CD14-positive monocyte (primary cell): ENCODE data around the gene NKX3-2. TPM values are rescaled to one million over a fixed set of nuclear protein-coding genes. Genes with fewer than 3 reads are reported as not detected.

ENCODE experiments used
- DNase-seq, 3 donors: peaks; one replicate each; pipeline ENCODE4 v3.0.0-alpha.2; 2011 to 2022
- H2AFZ ChIP-seq: 2 replicates; pipeline ENCODE4 v1.6.0; 2012; ENCODE audit warnings: mild to moderate bottlenecking, low read depth, low read length, inconsistent platforms; ENCODE audit not compliant: insufficient read depth, poor library complexity, severe bottlenecking
- H3K27ac ChIP-seq, 2 donors: 1 replicate in 1 of 2; 2 replicates in 1 of 2; pipeline ENCODE4 v1.5.1; 2012 to 2013; ENCODE audit warnings: low read length in 2 of 2, control low read depth in 1 of 2, inconsistent platforms in 1 of 2, low read depth in 1 of 2, mild to moderate bottlenecking in 1 of 2
- H3K27me3 ChIP-seq, 2 donors: one replicate each; pipeline versions ENCODE4 v1.6.0 to v1.6.1; 2011 to 2013; ENCODE audit warnings: low read length in 2 of 2; ENCODE audit not compliant: control insufficient read depth in 2 of 2, insufficient read depth in 2 of 2
- H3K36me3 ChIP-seq, 2 donors: replicated peaks in 1 of 2; 1 replicate in 1 of 2; 2 replicates in 1 of 2; pipeline versions ENCODE4 v1.5.1 to v1.6.1; 2012 to 2013; ENCODE audit warnings: low read length in 2 of 2, control low read depth in 1 of 2, inconsistent platforms in 1 of 2, mild to moderate bottlenecking in 1 of 2; ENCODE audit not compliant: insufficient read depth in 2 of 2, control insufficient read depth in 1 of 2
- H3K4me1 ChIP-seq, 2 donors: 1 replicate in 1 of 2; 2 replicates in 1 of 2; pipeline versions ENCODE4 v1.5.1 to v1.6.1; 2012 to 2013; ENCODE audit warnings: low read length in 2 of 2, control low read depth in 1 of 2, inconsistent platforms in 1 of 2, mild to moderate bottlenecking in 1 of 2, moderate library complexity in 1 of 2; ENCODE audit not compliant: insufficient read depth in 2 of 2, control insufficient read depth in 1 of 2
- H3K4me2 ChIP-seq: replicated peaks from 2 replicates; pipeline ENCODE3; 2012; ENCODE audit warnings: low read length, moderate library complexity, mild to moderate bottlenecking; ENCODE audit not compliant: poor library complexity, severe bottlenecking; ENCODE audit errors: extremely low read depth
- H3K4me3 ChIP-seq, 3 experiments: fragments of 200-600 bp in 1 of 3; sonication (generic) in 1 of 3; replicated peaks in 1 of 3; 1 replicate in 2 of 3; 2 replicates in 1 of 3; pipeline ENCODE4 v1.5.1; 2011 to 2013; ENCODE audit warnings: low read length in 3 of 3, mild to moderate bottlenecking in 3 of 3, control low read depth in 2 of 3, low read depth in 2 of 3, inconsistent platforms in 1 of 3, moderate library complexity in 1 of 3
- H3K79me2 ChIP-seq: 2 replicates; pipeline ENCODE4 v1.6.0; 2012; ENCODE audit warnings: mild to moderate bottlenecking, control low read depth, inconsistent platforms, low read length, moderate library complexity; ENCODE audit not compliant: insufficient read depth
- H3K9ac ChIP-seq: 2 replicates; pipeline ENCODE4 v1.6.0; 2017; ENCODE audit warnings: low read length, mild to moderate bottlenecking; ENCODE audit not compliant: insufficient read depth, poor library complexity, severe bottlenecking
- H3K9me3 ChIP-seq, 2 donors: replicated peaks in 1 of 2; 1 replicate in 1 of 2; 2 replicates in 1 of 2; pipeline versions ENCODE4 v1.5.1 to v1.6.1; 2012 to 2013; ENCODE audit warnings: low read length in 2 of 2, control low read depth in 1 of 2; ENCODE audit not compliant: control insufficient read depth in 1 of 2, insufficient read depth in 1 of 2
- H4K20me1 ChIP-seq: 2 replicates; pipeline ENCODE4 v1.6.0; 2012; ENCODE audit warnings: mild to moderate bottlenecking, low read length, control low read depth, moderate library complexity; ENCODE audit not compliant: insufficient read depth
- H3K27ac Mint-ChIP-seq, 7 donors: one replicate each; pipeline ENCODE4 v1.8.0; 2020; ENCODE audit warnings: mild to moderate bottlenecking in 7 of 7, mixed read lengths in 7 of 7, moderate library complexity in 6 of 7, inconsistent platforms in 2 of 7
- H3K27me3 Mint-ChIP-seq, 3 donors: one replicate each; pipeline ENCODE4 v1.8.0; 2021 to 2022; ENCODE audit warnings: low read depth in 3 of 3, mild to moderate bottlenecking in 3 of 3, mixed read lengths in 3 of 3, moderate library complexity in 3 of 3, inconsistent platforms in 1 of 3
- H3K36me3 Mint-ChIP-seq, 2 donors: one replicate each; pipeline ENCODE4 v1.8.0; 2020; ENCODE audit warnings: mixed read lengths in 2 of 2, inconsistent platforms in 1 of 2, mild to moderate bottlenecking in 1 of 2
- H3K4me1 Mint-ChIP-seq: one replicate; pipeline ENCODE4 v1.8.0; 2020; ENCODE audit warnings: mild to moderate bottlenecking, mixed read lengths
- H3K4me3 Mint-ChIP-seq, 2 donors: one replicate each; pipeline ENCODE4 v1.8.0; 2020; ENCODE audit warnings: mild to moderate bottlenecking in 2 of 2, mixed read lengths in 2 of 2, moderate library complexity in 1 of 2
- H3K9me3 Mint-ChIP-seq, 7 donors: one replicate each; pipeline ENCODE4 v1.8.0; 2020 to 2022; ENCODE audit warnings: mixed read lengths in 7 of 7, mild to moderate bottlenecking in 6 of 7, moderate library complexity in 6 of 7, inconsistent platforms in 2 of 7
- CTCF ChIP-seq: fragments of 200-600 bp; IDR thresholded peaks from one replicate; pipeline ENCODE4 v1.8.0; 2022; ENCODE audit warnings: antibody characterized with exemption, mild to moderate bottlenecking
- WGBS: methylation state at CpG from one replicate; pipeline ENCODE4 v1.1.5; 2013; ENCODE audit warnings: missing lambda C conversion rate; ENCODE audit not compliant: insufficient coverage; 5-methylcytosine and 5-hydroxymethylcytosine counted together
- intact Hi-C, 2 donors: fragments of 100-400 bp; cut with micrococcal nuclease; formaldehyde crosslinking; loops; one replicate each; pipeline versions ENCODE4 v1.15.0 to v1.15.1; 2023
- polyA plus RNA-seq, 3 donors: library from polyadenylated mRNA; depleted of rRNA in 1 of 3; unstranded in 2 of 3; stranded (reverse) in 1 of 3; fragments of 300-500 nt in 2 of 3; fragments of >200 nt in 1 of 3; fragmentation: Illumina TruSeq in 2 of 3; gene quantifications; 1 replicate in 2 of 3; 2 replicates in 1 of 3; pipeline ENCODE4 v1.2.3, GENCODE V29; 2012 to 2021

Gene NKX3-2
- polyA plus RNA-seq, 3 donors: not detected

- Histone ChIP-seq H3K9me3 (peaks cover 5 to 74% of the 10 kb centered on the region in 2 donors), H3K36me3 (no peaks in the 10 kb centered on the region), H4K20me1 (no peaks in the 10 kb centered on the region), H3K4me3 (no peak overlapping the region), H3K9ac (no peak overlapping the region), H3K79me2 (no peaks in the 10 kb centered on the region), H2AFZ (no peak overlapping the region), H3K27me3 (peaks cover 94 to 99% of the 10 kb centered on the region in 2 donors), H3K4me2 (no peak overlapping the region), H3K27ac (no peak overlapping the region), H3K4me1 (peaks cover 12 to 19% of the 10 kb centered on the region in 2 donors)
- Mint-ChIP-seq H3K27me3 (peaks cover 100% of the 10 kb centered on the region in 3 donors), H3K4me1 (peaks cover 55% of the 10 kb centered on the region), H3K27ac (peak overlapping the region in 1 of 7 donors; percentile 52), H3K4me3 (peak overlapping the region in 1 of 2 donors; percentile 97), H3K9me3 (peaks cover 0 to 65% (median 13%) of the 10 kb centered on the region in 7 donors), H3K36me3 (peaks cover 9 to 14% of the 10 kb centered on the region in 2 donors)
- no peak for TF ChIP-seq CTCF
- DNase-seq: no peak
- intact Hi-C loops: no loop called here
- WGBS: 12% methylated on average over 10 of the region's 16 CpGs
These were observed 5.8 kb downstream of the NKX3-2 start for GRCh38 chr4:13538427-13538973.

- no peak overlapping the region for H3K4me2 ChIP-seq
- no peaks in the 10 kb centered on the region for H3K79me2 ChIP-seq
- Mint-ChIP-seq H3K4me1 (peaks cover 53% of the 10 kb centered on the region), H3K36me3 (peaks cover 9 to 13% of the 10 kb centered on the region in 2 donors), H3K27ac (no peak overlapping the region), H3K4me3 (peak overlapping the region in 1 of 2 donors; percentile 97), H3K27me3 (peaks cover 100% of the 10 kb centered on the region in 3 donors), H3K9me3 (peaks cover 0 to 60% (median 13%) of the 10 kb centered on the region in 7 donors)
- H3K36me3 ChIP-seq: no peaks in the 10 kb centered on the region
- peaks cover 93 to 98% of the 10 kb centered on the region in 2 donors for H3K27me3 ChIP-seq
- intact Hi-C loops: no loop called here
- no peak overlapping the region for H3K4me3 ChIP-seq
- peaks cover 5 to 74% of the 10 kb centered on the region in 2 donors for H3K9me3 ChIP-seq
- H2AFZ ChIP-seq: no peak overlapping the region
- peaks cover 10 to 17% of the 10 kb centered on the region in 2 donors for H3K4me1 ChIP-seq
- H4K20me1 ChIP-seq: no peaks in the 10 kb centered on the region
- DNase-seq: no peak
- H3K27ac ChIP-seq: no peak overlapping the region
- TF ChIP-seq CTCF: no peak
- H3K9ac ChIP-seq: no peak overlapping the region
- 11% methylated on average over 7 of the region's 10 CpGs for WGBS
These were observed 6.5 kb downstream of the NKX3-2 start for GRCh38 chr4:13537832-13538177.
